Measurements from ENCODE around the gene TREML4.
"Not testable (repeated sequence)": the region's sequence is repeated elsewhere in the genome, so short reads cannot be mapped to it uniquely, and the experiment has no call there.

DNA sequence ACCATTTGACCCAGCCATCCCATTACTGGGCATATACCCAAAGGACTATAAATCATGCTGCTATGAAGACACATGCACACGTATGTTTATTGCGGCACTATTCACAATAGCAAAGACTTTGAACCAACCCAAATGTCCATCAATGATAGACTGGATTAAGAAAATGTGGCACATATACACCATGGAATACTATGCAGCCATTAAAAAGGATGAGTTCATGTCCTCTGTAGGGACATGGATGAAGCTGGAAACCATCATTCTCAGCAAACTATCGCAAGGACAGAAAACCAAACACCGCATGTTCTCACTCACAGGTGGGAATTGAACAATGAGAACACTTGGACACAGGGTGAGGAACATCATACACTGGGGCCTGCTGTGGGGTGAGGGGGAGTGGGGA lies 18.4 kb downstream of the TREML4 start:
- TF ChIP-seq, protein P1, sequence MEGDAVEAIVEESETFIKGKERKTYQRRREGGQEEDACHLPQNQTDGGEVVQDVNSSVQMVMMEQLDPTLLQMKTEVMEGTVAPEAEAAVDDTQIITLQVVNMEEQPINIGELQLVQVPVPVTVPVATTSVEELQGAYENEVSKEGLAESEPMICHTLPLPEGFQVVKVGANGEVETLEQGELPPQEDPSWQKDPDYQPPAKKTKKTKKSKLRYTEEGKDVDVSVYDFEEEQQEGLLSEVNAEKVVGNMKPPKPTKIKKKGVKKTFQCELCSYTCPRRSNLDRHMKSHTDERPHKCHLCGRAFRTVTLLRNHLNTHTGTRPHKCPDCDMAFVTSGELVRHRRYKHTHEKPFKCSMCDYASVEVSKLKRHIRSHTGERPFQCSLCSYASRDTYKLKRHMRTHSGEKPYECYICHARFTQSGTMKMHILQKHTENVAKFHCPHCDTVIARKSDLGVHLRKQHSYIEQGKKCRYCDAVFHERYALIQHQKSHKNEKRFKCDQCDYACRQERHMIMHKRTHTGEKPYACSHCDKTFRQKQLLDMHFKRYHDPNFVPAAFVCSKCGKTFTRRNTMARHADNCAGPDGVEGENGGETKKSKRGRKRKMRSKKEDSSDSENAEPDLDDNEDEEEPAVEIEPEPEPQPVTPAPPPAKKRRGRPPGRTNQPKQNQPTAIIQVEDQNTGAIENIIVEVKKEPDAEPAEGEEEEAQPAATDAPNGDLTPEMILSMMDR (IDR thresholded peaks at IDR 0.05; ENCODE audit: low read depth, low read length, missing input control) = not testable (repeated sequence)
- TF ChIP-seq, protein P2, sequence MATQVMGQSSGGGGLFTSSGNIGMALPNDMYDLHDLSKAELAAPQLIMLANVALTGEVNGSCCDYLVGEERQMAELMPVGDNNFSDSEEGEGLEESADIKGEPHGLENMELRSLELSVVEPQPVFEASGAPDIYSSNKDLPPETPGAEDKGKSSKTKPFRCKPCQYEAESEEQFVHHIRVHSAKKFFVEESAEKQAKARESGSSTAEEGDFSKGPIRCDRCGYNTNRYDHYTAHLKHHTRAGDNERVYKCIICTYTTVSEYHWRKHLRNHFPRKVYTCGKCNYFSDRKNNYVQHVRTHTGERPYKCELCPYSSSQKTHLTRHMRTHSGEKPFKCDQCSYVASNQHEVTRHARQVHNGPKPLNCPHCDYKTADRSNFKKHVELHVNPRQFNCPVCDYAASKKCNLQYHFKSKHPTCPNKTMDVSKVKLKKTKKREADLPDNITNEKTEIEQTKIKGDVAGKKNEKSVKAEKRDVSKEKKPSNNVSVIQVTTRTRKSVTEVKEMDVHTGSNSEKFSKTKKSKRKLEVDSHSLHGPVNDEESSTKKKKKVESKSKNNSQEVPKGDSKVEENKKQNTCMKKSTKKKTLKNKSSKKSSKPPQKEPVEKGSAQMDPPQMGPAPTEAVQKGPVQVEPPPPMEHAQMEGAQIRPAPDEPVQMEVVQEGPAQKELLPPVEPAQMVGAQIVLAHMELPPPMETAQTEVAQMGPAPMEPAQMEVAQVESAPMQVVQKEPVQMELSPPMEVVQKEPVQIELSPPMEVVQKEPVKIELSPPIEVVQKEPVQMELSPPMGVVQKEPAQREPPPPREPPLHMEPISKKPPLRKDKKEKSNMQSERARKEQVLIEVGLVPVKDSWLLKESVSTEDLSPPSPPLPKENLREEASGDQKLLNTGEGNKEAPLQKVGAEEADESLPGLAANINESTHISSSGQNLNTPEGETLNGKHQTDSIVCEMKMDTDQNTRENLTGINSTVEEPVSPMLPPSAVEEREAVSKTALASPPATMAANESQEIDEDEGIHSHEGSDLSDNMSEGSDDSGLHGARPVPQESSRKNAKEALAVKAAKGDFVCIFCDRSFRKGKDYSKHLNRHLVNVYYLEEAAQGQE (IDR thresholded peaks at IDR 0.05) = not testable (repeated sequence)
- TF ChIP-seq HNF4G (IDR thresholded peaks at IDR 0.05); YY1 (IDR thresholded peaks at IDR 0.05); RAD21 (IDR thresholded peaks at IDR 0.05); RXRA (IDR thresholded peaks at IDR 0.05); SP1 (IDR thresholded peaks at IDR 0.05); TAF1 (conservative IDR thresholded peaks at IDR 0.05); FOXA1 (IDR thresholded peaks at IDR 0.05): not testable (repeated sequence)
- TF ChIP-seq, protein P3, sequence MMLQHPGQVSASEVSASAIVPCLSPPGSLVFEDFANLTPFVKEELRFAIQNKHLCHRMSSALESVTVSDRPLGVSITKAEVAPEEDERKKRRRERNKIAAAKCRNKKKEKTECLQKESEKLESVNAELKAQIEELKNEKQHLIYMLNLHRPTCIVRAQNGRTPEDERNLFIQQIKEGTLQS (IDR thresholded peaks at IDR 0.05) = not testable (repeated sequence)
- TF ChIP-seq, protein P4, sequence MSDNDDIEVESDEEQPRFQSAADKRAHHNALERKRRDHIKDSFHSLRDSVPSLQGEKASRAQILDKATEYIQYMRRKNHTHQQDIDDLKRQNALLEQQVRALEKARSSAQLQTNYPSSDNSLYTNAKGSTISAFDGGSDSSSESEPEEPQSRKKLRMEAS (IDR thresholded peaks at IDR 0.05) = not testable (repeated sequence)
